OCI-LY7 (cell line): Measurements from ENCODE around the gene AFMID.

Experiments
- CTCF ChIP-seq: fragments of 200-600 bp; sonication (generic); conservative IDR thresholded peaks from 2 replicates; pipeline ENCODE4 v1.5.1; 2014; ENCODE audit warnings: mild to moderate bottlenecking, antibody characterized with exemption, low read length, moderate library complexity, mixed read lengths
- EZH2phosphoT487 ChIP-seq: fragments of 200-600 bp; sonication (generic); IDR thresholded peaks from 2 replicates; pipeline ENCODE4 v1.6.1; 2018; ENCODE audit warnings: low read depth, borderline replicate concordance, mild to moderate bottlenecking, mixed run types, antibody characterized with exemption, low read length, moderate library complexity, mixed read lengths

- TF ChIP-seq CTCF (no peak), EZH2phosphoT487 (no peak)
These were observed 51.8 kb downstream of the AFMID start for GRCh38 chr17:78238823-78239488.
